Measurements from ENCODE around the gene MON2.

- TF ChIP-seq TAF1 (IDR thresholded peaks at IDR 0.05; ENCODE audit: borderline replicate concordance, insufficient read depth, low read length) (no peak), POLR2AphosphoS5 (IDR thresholded peaks at IDR 0.05; ENCODE audit: low read depth, low read length) (no peak)
Observed at GRCh38 chr12:62525271-62525670, 58.6 kb downstream of the MON2 start.

Data from PFSK-1 (cell line).